CD4-positive, alpha-beta T cell (primary cell): ENCODE measurements around the gene MT1X. TPM values are rescaled to one million over a fixed set of nuclear protein-coding genes. Genes with fewer than 3 reads are reported as not detected.

Experiments
- ATAC-seq: fragments of 200-7000 bp; cut with Tn5 transposase; one replicate; pipeline ENCODE4 v1.10.0; 2022; ENCODE audit warnings: mild to moderate bottlenecking; ENCODE audit not compliant: poor library complexity
- CTCF ChIA-PET: fragments of 350-600 bp; sonication (Branson Sonifier 250); formaldehyde crosslinking; loops from one replicate; lab custom pipeline; 2021; ENCODE audit warnings: antibody characterized with exemption, inconsistent platforms; lab: Charles Lee
- POLR2A ChIA-PET: fragments of 350-600 bp; sonication (Branson Sonifier 250); formaldehyde crosslinking; loops from one replicate; lab custom pipeline; 2021; ENCODE audit warnings: antibody characterized with exemption, inconsistent platforms; lab: Charles Lee
- DNase-seq, 14 experiments: peaks; one replicate each; pipeline ENCODE4 v3.0.0-alpha.2; 2013 to 2020; ENCODE audit warnings: mixed read lengths in 2 of 14
- H3K27ac ChIP-seq, 2 donors: one replicate each; pipeline versions ENCODE4 v1.5.1 to v1.7.0; 2013; ENCODE audit warnings: low read length in 2 of 2, low read depth in 1 of 2, mild to moderate bottlenecking in 1 of 2
- H3K27me3 ChIP-seq, 2 experiments: 1 replicate in 1 of 2; 2 replicates in 1 of 2; pipeline versions ENCODE4 v1.6.1 to v1.7.0; 2013; ENCODE audit warnings: low read length in 2 of 2, control low read depth in 1 of 2, mild to moderate bottlenecking in 1 of 2, moderate library complexity in 1 of 2; ENCODE audit not compliant: insufficient read depth in 2 of 2, control insufficient read depth in 1 of 2
- H3K36me3 ChIP-seq: one replicate; pipeline ENCODE4 v1.6.1; 2013; ENCODE audit warnings: low read length, control low read depth; ENCODE audit not compliant: insufficient read depth
- H3K4me1 ChIP-seq: one replicate; pipeline ENCODE4 v1.6.1; 2013; ENCODE audit warnings: low read length, control low read depth; ENCODE audit not compliant: insufficient read depth
- H3K4me3 ChIP-seq: one replicate; pipeline ENCODE4 v1.5.1; 2013; ENCODE audit warnings: mild to moderate bottlenecking, low read length, moderate library complexity
- H3K9me3 ChIP-seq, 2 experiments: 1 replicate in 1 of 2; 2 replicates in 1 of 2; pipeline versions ENCODE4 v1.6.1 to v1.7.0; 2013; ENCODE audit warnings: low read length in 2 of 2, mild to moderate bottlenecking in 2 of 2, control low read depth in 1 of 2, moderate library complexity in 1 of 2; ENCODE audit not compliant: control insufficient read depth in 1 of 2, insufficient read depth in 1 of 2
- H3K27ac Mint-ChIP-seq: one replicate; pipeline ENCODE4 v1.8.0; 2020; ENCODE audit warnings: mixed read lengths
- H3K27me3 Mint-ChIP-seq: one replicate; pipeline ENCODE4 v1.8.0; 2021; ENCODE audit warnings: mixed read lengths
- H3K36me3 Mint-ChIP-seq: one replicate; pipeline ENCODE4 v1.8.0; 2021; ENCODE audit warnings: low read depth, mixed read lengths
- H3K4me1 Mint-ChIP-seq: one replicate; pipeline ENCODE4 v1.8.0; 2021; ENCODE audit warnings: low read depth, mixed read lengths
- H3K4me3 Mint-ChIP-seq: one replicate; pipeline ENCODE4 v1.8.0; 2020; ENCODE audit warnings: mild to moderate bottlenecking, mixed read lengths
- H3K9me3 Mint-ChIP-seq: one replicate; pipeline ENCODE4 v1.8.0; 2020; ENCODE audit warnings: mixed read lengths
- intact Hi-C, 2 experiments: fragments of 100-400 bp; cut with DNase I in 1 of 2; cut with micrococcal nuclease in 1 of 2; formaldehyde crosslinking; loops; one replicate each; pipeline versions ENCODE4 v1.15.1 to v1.9.0; 2023 to 2025; cut with DNase I, micrococcal nuclease
- total RNA-seq, 174 experiments: library from RNA in 2 of 174; stranded (reverse) in 2 of 174; gene quantifications; one replicate each; pipeline ENCODE4 v1.2.3 and lab custom pipeline; 2021 to 2026
- TF ChIP-seq, protein P1 (sequence below): fragments of 200-600 bp; IDR thresholded peaks from one replicate; pipeline ENCODE4 v1.8.0; 2022; ENCODE audit warnings: antibody characterized with exemption, mild to moderate bottlenecking

Gene MT1X
- total RNA-seq, 2 experiments from 2014 or later: 10.9 to 14.1 TPM

DNA sequence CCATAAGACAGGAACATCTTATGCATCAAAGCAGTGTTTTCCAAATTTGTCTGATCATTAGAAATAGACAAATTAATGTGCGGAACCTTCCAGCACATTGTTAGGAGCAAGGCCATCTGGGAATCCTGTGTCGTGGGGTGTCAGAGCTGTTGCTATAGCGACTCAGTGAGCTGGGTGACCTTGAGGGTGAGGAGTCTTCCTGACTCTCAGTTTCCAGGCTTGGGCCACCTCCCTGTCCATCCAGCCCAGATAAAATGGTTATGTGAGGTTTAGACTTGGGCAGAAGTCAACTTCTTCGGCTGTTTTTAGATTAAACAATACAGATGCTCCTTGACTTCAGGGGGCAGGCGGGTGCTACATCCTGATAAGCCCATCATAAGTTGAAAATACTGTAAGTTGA, 20.6 kb downstream of the MT1X start:
- H3K9me3 Mint-ChIP-seq: no peaks in the 10 kb centered on the region
- no peak overlapping the region for H3K27ac Mint-ChIP-seq
- H3K27ac ChIP-seq: no peak overlapping the region
- H3K4me3 ChIP-seq: no peak overlapping the region
- no peak overlapping the region for H3K4me3 Mint-ChIP-seq
- no peaks in the 10 kb centered on the region for H3K27me3 ChIP-seq
- no peaks in the 10 kb centered on the region for H3K36me3 Mint-ChIP-seq
- H3K4me1 ChIP-seq: peaks cover 5% of the 10 kb centered on the region
- TF ChIP-seq, protein P1, sequence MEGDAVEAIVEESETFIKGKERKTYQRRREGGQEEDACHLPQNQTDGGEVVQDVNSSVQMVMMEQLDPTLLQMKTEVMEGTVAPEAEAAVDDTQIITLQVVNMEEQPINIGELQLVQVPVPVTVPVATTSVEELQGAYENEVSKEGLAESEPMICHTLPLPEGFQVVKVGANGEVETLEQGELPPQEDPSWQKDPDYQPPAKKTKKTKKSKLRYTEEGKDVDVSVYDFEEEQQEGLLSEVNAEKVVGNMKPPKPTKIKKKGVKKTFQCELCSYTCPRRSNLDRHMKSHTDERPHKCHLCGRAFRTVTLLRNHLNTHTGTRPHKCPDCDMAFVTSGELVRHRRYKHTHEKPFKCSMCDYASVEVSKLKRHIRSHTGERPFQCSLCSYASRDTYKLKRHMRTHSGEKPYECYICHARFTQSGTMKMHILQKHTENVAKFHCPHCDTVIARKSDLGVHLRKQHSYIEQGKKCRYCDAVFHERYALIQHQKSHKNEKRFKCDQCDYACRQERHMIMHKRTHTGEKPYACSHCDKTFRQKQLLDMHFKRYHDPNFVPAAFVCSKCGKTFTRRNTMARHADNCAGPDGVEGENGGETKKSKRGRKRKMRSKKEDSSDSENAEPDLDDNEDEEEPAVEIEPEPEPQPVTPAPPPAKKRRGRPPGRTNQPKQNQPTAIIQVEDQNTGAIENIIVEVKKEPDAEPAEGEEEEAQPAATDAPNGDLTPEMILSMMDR: no peak
- POLR2A ChIA-PET: interaction anchor here (0.6 to 2.5 kb wide), 2 partner anchors 10 to 99 kb away, joined by 3 to 9 read pairs; no protein-coding TSS in a partner anchor
- intact Hi-C loops: loop anchor here (1.0 to 10.0 kb wide), 10 partner anchors 27 to 991 kb away; partner anchors contain the start of genes AMFR (in 1 of the 2) and NUP93 (in 1 of the 2)
- DNase-seq (no peak), ATAC-seq (no peak)
- H3K4me1 Mint-ChIP-seq: peaks cover 9% of the 10 kb centered on the region
- no peaks in the 10 kb centered on the region for H3K27me3 Mint-ChIP-seq
- H3K9me3 ChIP-seq: peaks cover 0 to 1% of the 10 kb centered on the region in 2 experiments
- H3K36me3 ChIP-seq: no peaks in the 10 kb centered on the region
- CTCF ChIA-PET: interaction anchor here (0.8 to 3.0 kb wide), 7 partner anchors 60 to 252 kb away, joined by 3 to 44 read pairs (median 15); partner anchors contain the start of genes MT2A, NUDT21 and OGFOD1

DNA sequence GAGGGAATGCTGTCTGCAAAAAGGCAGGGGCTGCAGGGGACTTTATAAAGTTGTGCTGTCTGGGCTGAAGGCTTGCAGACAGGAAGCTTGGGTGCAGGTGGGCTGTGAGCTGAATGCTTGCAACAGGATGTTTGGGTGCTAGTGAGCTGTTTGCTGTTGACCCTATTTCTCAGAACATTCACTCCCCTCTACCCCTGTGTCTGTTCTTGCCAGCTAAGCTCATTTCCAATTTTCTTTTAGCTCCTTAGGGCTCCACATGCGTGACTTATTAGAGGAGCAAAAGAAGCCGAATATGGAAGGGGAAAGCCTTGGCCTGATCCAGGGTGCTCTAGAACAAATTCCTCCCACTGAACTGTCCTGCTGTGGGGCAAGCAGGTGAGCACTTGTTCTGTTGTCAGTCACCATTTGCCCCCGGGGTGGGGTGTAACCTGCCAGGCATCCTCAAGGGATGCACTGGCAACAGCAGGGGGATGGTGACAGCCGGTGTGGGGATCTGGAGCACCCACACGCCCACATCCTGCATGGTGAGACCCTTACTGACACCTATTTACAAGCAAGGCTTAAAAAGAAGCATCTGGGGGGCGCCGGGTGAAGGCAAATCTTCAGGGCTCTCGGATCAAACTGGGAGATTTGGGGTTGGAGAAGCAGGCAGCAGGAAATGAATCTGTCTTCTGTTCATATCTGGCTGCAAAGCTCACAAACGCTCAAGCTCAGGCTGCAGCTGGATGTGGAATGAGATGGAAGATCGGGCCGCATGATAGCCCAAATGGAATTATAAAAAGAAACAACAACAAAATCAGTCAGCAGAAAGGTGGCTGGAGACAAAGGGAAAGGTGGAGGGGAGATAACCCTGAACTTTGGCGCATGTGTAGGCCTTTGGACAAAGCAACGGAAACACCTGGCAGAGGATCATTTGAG, 26.5 kb downstream of the MT1X start:
- H3K36me3 Mint-ChIP-seq: no peaks in the 10 kb centered on the region
- Histone ChIP-seq H3K4me1 (peaks cover 26% of the 10 kb centered on the region), H3K36me3 (no peaks in the 10 kb centered on the region), H3K27ac (peak overlapping the region in 1 of 2 donors; percentile 50), H3K27me3 (no peaks in the 10 kb centered on the region), H3K4me3 (peak overlapping the region; percentile 35), H3K9me3 (no peaks in the 10 kb centered on the region)
- POLR2A ChIA-PET: interaction anchor here (0.6 to 2.9 kb wide), 10 partner anchors 11 to 477 kb away, joined by 3 to 16 read pairs (median 6); partner anchors contain the start of genes BBS2, MT2A, NUP93 and PSME3IP1
- CTCF ChIA-PET: no interaction called here
- TF ChIP-seq, protein P1: no peak
- H3K9me3 Mint-ChIP-seq: no peaks in the 10 kb centered on the region
- ATAC-seq: peak; percentile 90
- intact Hi-C loops: loop anchor here (2.0 to 10.0 kb wide), 4 partner anchors 20 to 764 kb away; partner anchors contain the start of gene AMFR (in 1 of the 2)
- peak overlapping the region; percentile 83 for H3K4me3 Mint-ChIP-seq
- peaks cover 28% of the 10 kb centered on the region for H3K4me1 Mint-ChIP-seq
- DNase-seq: peak in 13 of 14 experiments; percentile 10 to 63 (median 41)
- peak overlapping the region; percentile 92 for H3K27ac Mint-ChIP-seq
- no peaks in the 10 kb centered on the region for H3K27me3 Mint-ChIP-seq

DNA sequence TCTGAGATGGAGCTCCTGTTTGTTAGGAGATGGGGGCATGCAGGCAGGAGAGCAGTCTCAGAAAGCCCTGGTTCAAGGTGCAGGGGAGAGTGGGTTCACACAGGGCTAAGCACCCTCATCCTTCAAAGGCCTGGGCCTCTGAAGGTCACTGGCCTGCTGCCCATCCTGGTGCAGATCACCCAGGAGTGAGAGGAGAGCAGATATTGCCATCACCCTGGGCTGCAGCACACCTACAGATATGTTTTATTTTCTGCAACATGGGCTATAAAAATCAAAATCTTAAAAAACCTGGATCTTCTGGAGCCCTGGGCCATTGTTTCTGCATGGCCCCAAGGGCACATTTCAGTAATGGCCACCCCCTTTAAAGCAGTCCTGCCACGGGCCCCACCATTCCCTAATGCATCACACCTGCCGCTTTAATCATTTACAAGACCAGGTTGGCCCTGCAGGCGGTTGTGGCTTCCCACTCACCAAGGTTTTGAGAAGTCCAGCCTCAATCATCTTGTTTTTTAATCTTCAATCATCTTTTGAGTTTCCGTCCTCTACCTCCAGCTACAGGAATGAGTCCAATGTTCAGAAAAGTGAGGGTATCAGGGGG, 27.3 kb downstream of the MT1X start:
- DNase-seq (no peak), ATAC-seq (no peak)
- H3K4me1 ChIP-seq: peaks cover 26% of the 10 kb centered on the region
- no peaks in the 10 kb centered on the region for H3K27me3 ChIP-seq
- H3K4me3 ChIP-seq: peak overlapping the region; percentile 35
- TF ChIP-seq, protein P1: no peak
- intact Hi-C loops: loop anchor here (2.0 to 10.0 kb wide), 4 partner anchors 19 to 765 kb away; partner anchors contain the start of gene AMFR (in 1 of the 2)
- Mint-ChIP-seq H3K27me3 (no peaks in the 10 kb centered on the region), H3K36me3 (no peaks in the 10 kb centered on the region), H3K4me3 (peak overlapping the region; percentile 83), H3K9me3 (no peaks in the 10 kb centered on the region), H3K27ac (peak overlapping the region; percentile 92), H3K4me1 (peaks cover 28% of the 10 kb centered on the region)
- no peaks in the 10 kb centered on the region for H3K36me3 ChIP-seq
- peak overlapping the region in 1 of 2 donors; percentile 50 for H3K27ac ChIP-seq
- ChIA-PET POLR2A (interaction anchor here (1.1 to 2.9 kb wide), 7 partner anchors 10 to 476 kb away, joined by 4 to 16 read pairs (median 9); partner anchors contain the start of genes BBS2, MT2A, NUP93 and PSME3IP1), CTCF (no interaction called here)
- no peaks in the 10 kb centered on the region for H3K9me3 ChIP-seq
